HG03469 (cell line): ENCODE data around the gene AP2A2.

Experiments used
- ATAC-seq: cut with Tn5 transposase; IDR thresholded peaks from one replicate; pipeline ENCODE4 v1.9.1; 2021; ENCODE audit warnings: mild to moderate bottlenecking, moderate library complexity, moderate number of reproducible peaks; ENCODE audit not compliant: unreplicated experiment

Gene AP2A2

GRCh38 chr11:898540-899190 is 27.0 kb upstream of the AP2A2 start:
- ATAC-seq, result no peak

GRCh38 chr11:899724-900123 is 25.9 kb upstream of the AP2A2 start:
- no peak for ATAC-seq

GRCh38 chr11:900545-900944 is 25.1 kb upstream of the AP2A2 start:
- no peak for ATAC-seq

- no peak for ATAC-seq
Observed at GRCh38 chr11:901452-902061, 24.1 kb upstream of the AP2A2 start.

- ATAC-seq, result no peak
Observed at GRCh38 chr11:904380-904779, 21.3 kb upstream of the AP2A2 start.

- no peak for ATAC-seq
Observed at GRCh38 chr11:905952-906351, 19.7 kb upstream of the AP2A2 start.

GRCh38 chr11:907668-908067 is 18.0 kb upstream of the AP2A2 start:
- ATAC-seq, result no peak

- no peak for ATAC-seq
Observed at GRCh38 chr11:908273-908672, 17.4 kb upstream of the AP2A2 start.

GRCh38 chr11:909406-909805 is 16.3 kb upstream of the AP2A2 start:
- ATAC-seq, result no peak

GRCh38 chr11:910044-910588 is 15.6 kb upstream of the AP2A2 start:
- no peak for ATAC-seq

- ATAC-seq, result peak; percentile 72
Observed at GRCh38 chr11:910589-911030, 15.1 kb upstream of the AP2A2 start, which contains the start of gene CHID1. Gene CHID1 (minus strand): TSS chr11:910810. CDS start chr11:904816, 5,994 bp downstream.

GRCh38 chr11:911031-911889 is 14.4 kb upstream of the AP2A2 start:
- no peak for ATAC-seq

- no peak for ATAC-seq
Observed at GRCh38 chr11:911890-912219, 13.8 kb upstream of the AP2A2 start.

GRCh38 chr11:912266-912665 is 13.4 kb upstream of the AP2A2 start:
- ATAC-seq, result no peak

GRCh38 chr11:913043-913442 is 12.6 kb upstream of the AP2A2 start:
- ATAC-seq, result no peak

- ATAC-seq, result no peak
Observed at GRCh38 chr11:914204-914603, 11.5 kb upstream of the AP2A2 start.

- no peak for ATAC-seq
Observed at GRCh38 chr11:914747-915501, 10.7 kb upstream of the AP2A2 start.

GRCh38 chr11:917426-917825 is 8.2 kb upstream of the AP2A2 start:
- ATAC-seq, result no peak

- no peak for ATAC-seq
Observed at GRCh38 chr11:921921-922678, 3.6 kb upstream of the AP2A2 start.
